Stimulated activated CD4-positive, alpha-beta T cell treated with anti-CD3 and anti-CD28 coated beads, Interleukin-12 subunit alpha, Interleukin-12 subunit beta, amount 100 ng/mL, for 48 hours (primary cell): ENCODE measurements around the gene PEX1.
A peak's percentile ranks its signal among the peaks of the same experiment; 100 is the strongest.
"Not testable (repeated sequence)": the region's sequence is repeated elsewhere in the genome, so short reads cannot be mapped to it uniquely, and the experiment has no call there.

Experiments used
- DNase-seq, 3 donors: peaks; one replicate each; pipeline ENCODE4 v3.0.0-alpha.2; 2020; ENCODE audit warnings: low read depth in 2 of 3, low spot score in 1 of 3

PEX1 gene

GRCh38 chr7:92528188-92528957, at the start of gene PEX1, which contains the start of gene RBM48:
PEX1 (minus strand) TSS chr7:92528520; CDS start chr7:92528435, 85 bp downstream.
RBM48 (plus strand) TSS chr7:92528795; CDS start chr7:92528814, 19 bp downstream.
- peak; percentile 88 to 95 (median 93) for DNase-seq

DNA sequence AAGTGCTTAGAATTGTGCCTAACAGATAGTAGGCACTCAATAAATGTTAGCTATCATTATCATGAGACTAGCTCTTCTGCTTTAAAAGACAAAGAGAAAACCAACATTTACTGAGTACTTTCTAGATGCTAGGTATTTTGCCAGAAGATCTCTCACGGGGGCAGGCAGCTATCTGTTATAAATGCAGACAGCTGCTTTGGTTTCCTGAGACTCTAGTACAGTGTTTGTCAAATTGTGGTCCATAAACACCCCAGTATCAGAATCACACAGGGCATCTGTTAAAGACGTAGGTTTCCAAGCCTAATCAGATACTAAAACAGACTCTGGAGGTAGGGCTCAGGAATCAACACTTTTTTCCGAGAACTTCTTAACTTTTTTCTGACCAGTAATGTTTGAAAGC, 48.0 kb upstream of the PEX1 start:
- no peak for DNase-seq

DNA sequence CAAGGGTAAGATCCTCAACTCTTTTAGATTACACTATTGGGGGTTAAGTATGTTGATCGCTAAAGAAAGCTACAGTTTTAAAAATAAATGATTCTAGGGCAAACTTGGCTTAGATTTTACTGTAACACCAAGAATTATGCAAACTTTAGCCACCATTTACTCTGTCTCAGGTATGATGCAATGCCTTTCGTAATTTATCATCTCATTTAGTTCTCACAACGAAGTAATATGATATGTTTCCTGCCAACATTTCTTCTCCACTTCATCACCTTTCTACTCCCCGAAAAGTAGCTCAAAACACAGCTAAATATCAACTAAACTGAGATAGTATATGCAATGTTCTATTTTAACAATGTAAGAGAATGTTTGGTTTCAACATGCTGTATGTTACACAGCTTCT, 40.8 kb upstream of the PEX1 start:
- DNase-seq: no peak

DNA sequence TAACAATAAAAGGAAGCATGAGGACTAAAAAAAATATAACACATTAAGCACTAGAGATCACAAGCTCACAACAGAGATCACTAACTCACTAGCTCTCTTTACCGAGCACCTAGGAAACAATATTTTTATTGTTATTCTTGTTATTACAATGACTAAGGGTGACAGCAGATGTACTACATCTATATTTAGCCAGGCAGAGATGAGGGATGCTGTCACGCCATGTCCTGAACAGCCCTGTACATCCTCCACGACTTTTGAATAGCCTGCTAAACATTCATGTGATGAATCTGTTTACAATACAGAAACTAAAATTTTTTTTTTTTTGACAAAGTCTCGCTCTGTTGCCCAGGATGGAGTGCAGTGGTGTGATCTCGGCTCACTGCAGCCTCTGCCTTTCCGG, 39.1 kb upstream of the PEX1 start:
- no peak for DNase-seq

GRCh38 chr7:92563345-92563744, 35.0 kb upstream of the PEX1 start:
- DNase-seq: no peak

- no peak for DNase-seq
These were observed 32.3 kb upstream of the PEX1 start for GRCh38 chr7:92560602-92561001.

- no peak for DNase-seq
These were observed 29.6 kb upstream of the PEX1 start for GRCh38 chr7:92557808-92558362.

- DNase-seq: no peak
These were observed 28.9 kb upstream of the PEX1 start for GRCh38 chr7:92557249-92557648.

- no peak for DNase-seq
These were observed 21.9 kb upstream of the PEX1 start for GRCh38 chr7:92550194-92550593.

GRCh38 chr7:92547579-92547978, 19.3 kb upstream of the PEX1 start:
- DNase-seq: no peak

- no peak for DNase-seq
These were observed 18.7 kb upstream of the PEX1 start for GRCh38 chr7:92546856-92547497.

DNA sequence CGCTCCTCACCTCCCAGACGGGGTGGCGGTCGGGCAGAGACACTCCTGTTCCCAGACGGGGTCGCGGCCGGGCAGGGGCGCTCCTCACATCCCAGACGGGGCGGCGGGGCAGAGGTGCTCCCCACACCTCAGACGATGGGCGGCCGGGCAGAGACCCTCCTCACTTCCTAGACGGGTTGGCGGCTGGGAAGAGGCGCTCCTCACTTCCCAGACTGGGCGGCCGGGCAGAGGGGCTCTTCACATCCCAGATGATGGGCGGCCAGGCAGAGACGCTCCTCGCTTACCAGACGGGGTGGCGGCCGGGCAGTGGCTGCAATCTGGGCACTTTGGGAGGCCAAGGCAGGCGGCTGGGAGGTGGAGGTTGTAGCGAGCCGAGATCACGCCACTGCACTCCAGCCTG, 16.8 kb upstream of the PEX1 start:
- not testable (repeated sequence) for DNase-seq

DNA sequence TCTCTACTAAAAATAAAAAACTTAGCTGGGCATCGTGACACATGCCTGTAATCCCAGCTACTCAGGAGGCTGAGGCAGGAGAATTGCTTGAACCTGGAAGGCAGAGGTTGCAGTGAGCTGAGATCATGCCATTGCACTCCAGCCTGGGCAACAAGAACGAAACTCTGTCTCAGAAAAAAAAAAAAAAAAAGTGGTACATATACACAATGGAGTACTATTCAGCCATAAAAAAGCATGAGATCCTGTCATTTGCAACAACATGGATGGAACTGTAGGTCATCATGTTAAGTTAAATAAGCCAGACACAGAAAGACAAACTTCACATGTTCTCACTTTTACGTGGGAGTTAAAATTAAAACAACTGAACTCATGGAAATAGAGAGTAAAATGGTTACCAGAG, 15.2 kb upstream of the PEX1 start:
- DNase-seq: not testable (repeated sequence)

GRCh38 chr7:92534572-92534971, 6.3 kb upstream of the PEX1 start:
- DNase-seq: no peak

DNA sequence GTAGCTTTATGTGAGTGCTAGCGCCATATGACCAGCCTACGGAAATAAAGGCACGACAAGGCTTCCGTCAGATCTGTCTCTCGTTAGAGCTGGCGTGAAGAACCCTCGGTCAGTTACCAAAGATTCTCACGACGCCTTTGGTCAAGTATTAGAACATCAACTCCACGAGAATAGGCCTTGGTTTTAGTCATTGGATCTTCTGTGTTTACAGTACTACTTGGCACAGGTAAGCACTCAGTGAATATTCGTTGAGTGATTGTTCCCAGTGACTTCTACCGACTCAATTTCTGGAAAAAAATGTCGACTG, 591 bp upstream of the PEX1 start:
- DNase-seq: no peak

DNA sequence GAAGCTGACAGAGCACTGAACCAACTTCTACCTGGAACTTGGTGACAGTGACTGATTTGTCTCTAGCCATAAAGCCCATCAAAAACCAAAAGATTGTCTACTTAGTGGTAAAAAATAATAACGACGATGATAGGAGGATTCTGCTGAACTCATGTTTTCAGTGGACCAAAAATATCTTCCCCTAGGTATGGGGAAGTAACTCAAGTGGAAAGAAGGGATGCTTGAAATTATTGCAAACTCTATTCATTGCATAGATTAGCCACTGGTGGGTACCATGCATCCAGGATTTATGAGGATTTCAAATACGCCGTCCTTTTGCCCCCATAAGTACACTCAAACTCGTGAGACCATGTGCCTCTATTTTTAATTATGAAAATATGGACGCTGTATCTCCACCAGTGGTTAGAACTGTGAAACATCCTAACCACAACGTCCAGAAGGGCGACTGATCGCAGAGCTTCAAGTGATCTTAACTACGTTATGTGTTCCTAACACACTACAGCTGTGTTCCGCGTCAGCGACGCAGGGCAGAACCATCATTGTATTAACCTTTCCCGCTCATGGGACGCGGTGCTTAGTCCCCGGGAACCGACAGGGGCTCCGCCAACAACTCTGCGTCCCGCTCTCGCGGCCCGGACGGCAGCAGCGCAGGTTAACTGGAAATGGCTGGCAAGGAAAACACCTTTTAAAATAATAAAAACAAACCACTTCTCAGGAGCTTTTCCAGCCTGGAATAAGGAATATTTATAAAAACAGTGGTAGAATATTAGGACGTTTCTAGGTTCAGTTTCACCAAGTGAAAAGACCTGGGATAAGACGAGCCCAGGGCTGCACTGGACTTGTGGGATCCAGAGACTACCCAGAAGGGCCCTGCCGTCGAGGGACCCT, 776 bp downstream of the PEX1 start:
- peak; percentile 38 to 49 (median 47) for DNase-seq

DNA sequence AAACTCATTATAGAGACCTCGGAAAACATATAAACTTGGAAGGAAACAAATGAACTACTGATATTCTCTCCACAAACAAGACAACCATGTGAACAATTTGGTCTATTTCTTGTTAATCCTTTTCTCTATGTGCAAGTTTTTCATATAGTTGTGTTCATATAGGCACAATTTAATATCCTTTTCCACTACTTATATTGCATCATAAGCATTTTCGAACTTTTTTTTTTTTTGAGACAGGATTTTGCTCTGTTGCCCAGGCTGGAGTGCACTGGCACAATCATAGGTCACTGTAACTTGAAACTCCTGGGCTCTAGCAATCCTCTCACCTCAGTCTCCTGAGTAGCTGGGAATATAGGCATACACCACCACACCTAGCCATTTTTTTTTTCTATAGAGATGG, 5.2 kb downstream of the PEX1 start:
- no peak for DNase-seq

DNA sequence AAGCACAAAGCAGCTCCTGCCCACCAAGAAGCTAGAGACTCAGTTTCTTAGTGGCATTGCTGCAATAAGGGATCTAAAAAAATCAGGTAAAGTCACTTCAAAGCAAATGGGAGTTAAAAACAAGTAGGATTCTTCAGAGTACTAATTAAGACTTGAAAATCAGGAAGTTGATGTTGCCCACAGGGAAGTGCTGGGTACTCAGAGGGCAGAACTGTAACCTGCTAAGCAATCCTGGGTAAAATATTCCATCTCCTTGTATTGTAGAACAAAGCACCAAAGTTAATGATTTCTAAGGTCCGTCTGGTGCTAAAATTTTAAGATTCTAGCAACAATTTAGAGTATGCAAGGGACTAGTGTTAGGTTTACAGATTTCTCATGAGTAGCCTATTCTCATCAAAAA, 8.3 kb downstream of the PEX1 start:
- no peak for DNase-seq

- DNase-seq: no peak
These were observed 10.7 kb downstream of the PEX1 start for GRCh38 chr7:92517631-92518030.

GRCh38 chr7:92513167-92513902, 15.0 kb downstream of the PEX1 start:
- no peak for DNase-seq

GRCh38 chr7:92508946-92509345, 19.4 kb downstream of the PEX1 start:
- no peak for DNase-seq
